ENCODE data around the gene ATP1B1.

ATP1B1 gene

DNA sequence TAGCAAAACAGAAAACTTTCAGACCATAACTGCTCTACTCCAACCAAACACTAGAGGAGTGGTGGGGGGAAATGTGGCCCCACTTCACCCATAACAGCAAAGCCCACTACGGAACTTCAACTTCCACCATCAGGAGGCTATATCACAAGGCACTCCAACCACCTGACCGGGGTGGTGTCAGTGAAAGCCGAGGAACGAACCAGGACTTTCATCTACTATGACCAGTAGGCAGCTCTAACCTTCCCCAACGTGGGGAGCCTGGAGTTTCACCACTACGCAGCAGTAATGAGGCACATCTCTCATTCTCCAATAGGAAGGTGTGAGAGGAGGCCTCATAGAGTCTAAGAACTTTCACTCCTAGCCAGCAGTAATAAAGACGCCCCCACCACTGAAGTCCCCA is 42.4 kb upstream of the ATP1B1 start:
- Histone ChIP-seq H3K9me3 (no peaks in the 10 kb centered on the region), H3K4me3 (ENCODE audit: low read depth in 1 of 2, low read length in 1 of 2) (no peak overlapping the region), H3K4me1 (ENCODE audit: control insufficient read depth in 1 of 2, insufficient read depth in 1 of 2, low read depth in 1 of 2, low read length in 1 of 2) (no peaks in the 10 kb centered on the region), H3K27ac (no peak overlapping the region), H3K36me3 (no peaks in the 10 kb centered on the region), H3K27me3 (no peaks in the 10 kb centered on the region)
- no peak for TF ChIP-seq CTCF (IDR thresholded peaks at IDR 0.05)

DNA sequence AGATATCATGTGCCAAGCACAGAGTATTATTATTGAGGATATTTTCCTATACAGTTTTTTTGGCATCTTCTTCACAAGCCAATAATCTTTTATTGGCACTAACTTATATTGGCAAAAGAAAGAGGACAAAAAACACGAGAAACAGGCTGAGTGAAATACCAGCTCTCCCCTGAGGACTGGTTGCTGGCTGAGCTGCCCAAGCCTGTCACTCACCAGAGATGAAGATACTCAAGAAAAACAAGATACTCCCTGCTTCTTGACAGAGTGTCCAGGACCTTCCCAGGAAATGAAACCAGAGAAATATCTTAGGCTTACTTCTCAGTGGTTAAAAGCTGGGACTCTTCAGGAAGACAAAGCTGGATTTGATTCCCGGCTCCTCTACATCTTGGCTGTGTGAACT is 35.9 kb upstream of the ATP1B1 start:
- Histone ChIP-seq H3K27ac (no peak overlapping the region), H3K4me1 (ENCODE audit: control insufficient read depth in 1 of 2, insufficient read depth in 1 of 2, low read depth in 1 of 2, low read length in 1 of 2) (no peaks in the 10 kb centered on the region), H3K9me3 (no peaks in the 10 kb centered on the region), H3K36me3 (no peaks in the 10 kb centered on the region), H3K27me3 (no peaks in the 10 kb centered on the region), H3K4me3 (ENCODE audit: low read depth in 1 of 2, low read length in 1 of 2) (no peak overlapping the region)
- TF ChIP-seq CTCF (IDR thresholded peaks at IDR 0.05) = no peak

DNA sequence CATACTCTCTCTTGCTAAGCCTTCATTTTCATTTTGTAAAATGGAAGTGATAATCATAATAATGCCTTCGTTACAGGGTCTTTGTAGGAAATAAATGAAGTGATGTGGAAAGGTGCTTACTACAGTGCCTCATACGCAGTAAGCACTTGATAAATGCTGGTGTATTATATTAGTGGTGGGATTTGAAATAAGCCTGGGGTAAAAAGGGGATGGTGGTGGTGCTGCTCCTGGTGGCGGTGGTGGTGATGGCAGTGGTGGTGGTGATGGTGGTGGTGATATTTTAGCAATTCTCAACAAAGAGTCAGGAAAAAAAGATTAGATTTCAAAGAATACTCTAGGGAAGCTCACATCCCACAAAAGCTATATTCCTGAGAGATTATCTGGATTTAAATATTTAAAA is 35.5 kb upstream of the ATP1B1 start:
- Histone ChIP-seq H3K4me1 (ENCODE audit: control insufficient read depth in 1 of 2, insufficient read depth in 1 of 2, low read depth in 1 of 2, low read length in 1 of 2) (no peaks in the 10 kb centered on the region), H3K27me3 (no peaks in the 10 kb centered on the region), H3K27ac (no peak overlapping the region), H3K4me3 (ENCODE audit: low read depth in 1 of 2, low read length in 1 of 2) (no peak overlapping the region), H3K9me3 (no peaks in the 10 kb centered on the region), H3K36me3 (no peaks in the 10 kb centered on the region)
- TF ChIP-seq CTCF (IDR thresholded peaks at IDR 0.05) = no peak

DNA sequence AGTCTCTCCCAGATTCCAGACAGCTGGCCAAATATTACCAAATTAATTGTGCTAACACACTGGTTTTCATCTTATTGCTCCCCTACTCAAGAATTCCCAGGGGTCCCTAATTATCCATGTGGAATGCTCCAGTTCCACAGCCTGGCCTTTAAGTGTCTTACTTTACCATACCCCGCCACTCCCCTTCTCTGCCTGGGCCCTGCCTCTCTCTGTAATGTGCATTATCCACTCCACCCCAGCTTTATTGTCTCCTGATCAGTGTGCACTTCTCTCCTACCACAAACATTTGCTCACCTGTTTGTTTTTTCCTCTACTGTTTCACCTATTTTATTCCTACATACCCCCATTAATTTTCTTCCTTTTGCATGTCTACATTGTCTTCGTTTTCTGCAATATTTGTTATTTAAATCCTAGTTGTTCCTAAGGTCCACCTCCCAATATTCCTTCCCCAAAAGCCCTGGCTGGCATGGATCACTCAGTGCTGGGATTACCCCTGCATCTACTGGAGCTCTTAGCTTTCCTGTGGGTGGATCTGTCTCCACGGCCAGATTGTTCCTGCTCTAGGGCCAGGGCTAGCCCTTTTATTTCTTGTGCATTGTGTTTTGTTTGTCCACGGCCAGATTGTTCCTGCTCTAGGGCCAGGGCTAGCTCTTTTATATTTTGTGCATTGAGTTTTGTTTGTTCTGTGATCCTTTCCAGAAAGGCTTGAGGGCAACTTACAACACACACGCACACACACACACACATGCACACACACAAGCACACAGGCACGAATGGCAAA is 33.4 kb upstream of the ATP1B1 start:
- Histone ChIP-seq H3K27me3 (no peaks in the 10 kb centered on the region), H3K36me3 (no peaks in the 10 kb centered on the region), H3K27ac (no peak overlapping the region), H3K9me3 (no peaks in the 10 kb centered on the region), H3K4me3 (ENCODE audit: low read depth in 1 of 2, low read length in 1 of 2) (no peak overlapping the region), H3K4me1 (ENCODE audit: control insufficient read depth in 1 of 2, insufficient read depth in 1 of 2, low read depth in 1 of 2, low read length in 1 of 2) (no peaks in the 10 kb centered on the region)
- TF ChIP-seq CTCF (IDR thresholded peaks at IDR 0.05) = no peak

DNA sequence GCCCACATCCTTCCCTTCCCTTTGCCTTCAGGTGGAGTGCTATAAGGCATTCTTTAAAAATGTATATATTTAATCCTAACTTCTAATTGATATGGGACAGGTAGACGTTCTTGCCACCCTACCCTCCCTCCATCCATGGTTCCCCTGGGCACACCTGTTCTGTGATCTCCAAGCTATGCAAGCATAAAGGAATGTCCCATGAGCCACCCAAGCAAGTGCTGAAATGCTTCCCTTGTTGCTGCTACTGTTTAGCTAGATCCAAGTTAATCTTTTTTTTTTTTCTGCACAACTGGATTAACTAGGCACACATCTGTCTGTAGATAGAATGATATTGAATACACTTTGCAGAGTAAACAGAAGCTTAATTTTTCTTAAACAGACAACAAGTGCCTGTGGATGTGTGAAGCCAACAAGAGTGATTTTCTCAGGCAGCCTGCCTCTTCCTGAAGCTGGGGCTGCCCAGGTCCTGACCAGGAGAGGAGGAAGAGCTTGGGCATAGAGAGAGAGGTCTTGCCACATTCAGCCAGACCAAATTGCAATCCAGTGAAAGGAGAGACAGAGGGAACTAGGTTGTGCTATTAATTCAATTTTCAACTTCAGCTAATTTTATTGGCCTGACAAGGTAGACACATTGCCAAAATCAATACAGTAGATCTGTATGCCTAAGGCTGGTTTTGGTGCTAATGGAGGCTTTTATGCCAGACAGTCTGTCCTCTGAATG is 28.2 kb upstream of the ATP1B1 start:
- Histone ChIP-seq H3K27me3 (no peaks in the 10 kb centered on the region), H3K27ac (no peak overlapping the region), H3K36me3 (no peaks in the 10 kb centered on the region), H3K4me1 (ENCODE audit: control insufficient read depth in 1 of 2, insufficient read depth in 1 of 2, low read depth in 1 of 2, low read length in 1 of 2) (no peaks in the 10 kb centered on the region), H3K4me3 (ENCODE audit: low read depth in 1 of 2, low read length in 1 of 2) (no peak overlapping the region), H3K9me3 (no peaks in the 10 kb centered on the region)
- no peak for TF ChIP-seq CTCF (IDR thresholded peaks at IDR 0.05)
